ENCODE data around the gene COL20A1. TPM values are rescaled to one million over a fixed set of nuclear protein-coding genes. Genes with fewer than 3 reads are reported as not detected.
A peak's percentile ranks its signal among the peaks of the same experiment; 100 is the strongest.

COL20A1 gene
- total and polyA plus RNA-seq, 2 donors, result 1.2 TPM; not detected in 1

DNA sequence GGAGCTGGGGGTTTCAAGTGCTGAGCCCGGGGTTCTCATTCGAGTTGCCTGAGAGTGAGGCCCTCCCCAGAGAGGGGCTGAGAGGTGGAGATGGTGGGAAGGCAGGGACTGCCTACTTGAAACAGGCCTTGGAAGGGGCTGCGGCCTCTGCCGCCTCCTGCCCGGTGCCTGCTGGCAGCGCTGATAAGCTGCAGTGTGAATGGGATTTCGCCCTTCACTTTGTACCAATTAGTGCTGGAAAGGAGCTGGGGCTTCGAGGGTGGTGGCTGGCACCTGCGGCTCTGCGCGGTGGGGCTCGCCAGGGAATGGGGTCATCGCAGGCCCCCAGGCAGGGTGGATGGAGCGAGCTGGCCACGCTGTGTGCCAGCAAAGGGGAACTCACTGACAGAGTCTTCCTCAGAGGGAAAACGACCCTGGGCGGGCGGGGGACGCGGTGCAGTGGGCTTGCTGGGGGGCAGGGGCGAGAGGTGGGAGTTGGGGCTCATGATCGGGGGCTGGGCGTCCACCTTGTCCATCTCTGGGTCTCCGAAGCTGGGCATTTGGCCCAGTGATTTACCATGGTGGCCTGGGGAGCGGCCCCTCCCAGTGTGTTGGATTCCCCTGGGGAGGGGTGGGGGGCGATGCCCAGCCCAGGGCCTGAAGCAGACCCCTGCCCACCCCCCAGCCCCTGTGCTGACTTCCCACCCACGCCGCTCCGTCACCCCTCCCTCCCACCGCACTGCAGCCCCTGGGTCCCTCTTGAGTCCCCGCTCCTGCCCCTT is 22.9 kb downstream of the COL20A1 start:
- WGBS, result 84% methylated on average over 31 of the region's 31 CpGs
- H3K27ac ChIP-seq (ENCODE audit: low read depth), result no peak overlapping the region
- no peak overlapping the region for H3K4me3 ChIP-seq (ENCODE audit: low read depth, low read length)
- no peak for DNase-seq (ENCODE audit: extremely low spot score)
- H3K4me1 ChIP-seq (ENCODE audit: insufficient read depth), result no peaks in the 10 kb centered on the region
- H3K36me3 ChIP-seq (ENCODE audit: insufficient read depth), result no peaks in the 10 kb centered on the region

DNA sequence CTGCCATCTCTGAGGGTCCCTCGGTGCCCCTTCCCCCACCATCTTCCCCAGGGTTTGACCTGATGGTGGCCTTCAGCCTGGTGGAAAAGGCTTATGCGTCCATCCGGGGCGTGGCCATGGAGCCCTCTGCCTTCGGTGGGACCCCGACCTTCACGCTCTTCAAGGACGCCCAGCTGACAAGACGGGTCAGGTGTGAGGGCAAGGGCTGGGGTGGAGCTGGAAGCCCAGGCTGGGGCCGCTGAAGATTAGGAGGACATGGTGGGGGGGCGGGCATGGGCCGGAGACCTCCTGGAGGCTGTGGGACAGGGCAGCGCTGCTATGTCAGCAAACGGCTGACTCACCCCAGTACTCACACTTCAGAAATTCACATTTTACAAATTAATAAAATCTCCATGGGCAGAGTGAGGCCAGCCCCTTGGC is 23.5 kb downstream of the COL20A1 start:
- no peak for DNase-seq (ENCODE audit: extremely low spot score)
- Histone ChIP-seq H3K36me3 (ENCODE audit: insufficient read depth) (no peaks in the 10 kb centered on the region), H3K4me3 (ENCODE audit: low read depth, low read length) (no peak overlapping the region), H3K4me1 (ENCODE audit: insufficient read depth) (no peaks in the 10 kb centered on the region), H3K27ac (ENCODE audit: low read depth) (no peak overlapping the region)
- WGBS, result 84% methylated on average over 14 of the region's 14 CpGs

DNA sequence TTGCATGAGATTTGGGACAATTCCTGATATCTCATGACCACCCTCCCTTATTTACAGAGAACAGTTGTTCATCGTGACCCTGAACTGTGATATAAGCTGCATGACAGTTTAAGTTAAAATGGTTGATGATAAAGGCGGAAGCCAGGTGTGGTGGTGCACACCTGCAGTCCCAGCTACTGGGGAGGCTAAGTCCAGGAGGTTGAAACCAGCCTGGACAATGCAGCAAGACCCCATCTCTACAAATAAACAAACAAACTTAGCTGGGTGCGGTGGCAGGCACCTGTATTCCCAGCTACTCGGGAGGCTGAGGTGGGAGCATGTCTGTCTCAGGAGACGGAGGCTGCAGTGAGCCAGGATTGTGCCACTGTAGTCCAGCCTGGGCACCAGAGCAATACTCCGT is 24.1 kb downstream of the COL20A1 start:
- Histone ChIP-seq H3K27ac (ENCODE audit: low read depth) (no peak overlapping the region), H3K4me3 (ENCODE audit: low read depth, low read length) (no peak overlapping the region), H3K36me3 (ENCODE audit: insufficient read depth) (no peaks in the 10 kb centered on the region), H3K4me1 (ENCODE audit: insufficient read depth) (no peaks in the 10 kb centered on the region)
- DNase-seq (ENCODE audit: extremely low spot score), result no peak
- WGBS, result 90% methylated on average over 6 of the region's 6 CpGs

DNA sequence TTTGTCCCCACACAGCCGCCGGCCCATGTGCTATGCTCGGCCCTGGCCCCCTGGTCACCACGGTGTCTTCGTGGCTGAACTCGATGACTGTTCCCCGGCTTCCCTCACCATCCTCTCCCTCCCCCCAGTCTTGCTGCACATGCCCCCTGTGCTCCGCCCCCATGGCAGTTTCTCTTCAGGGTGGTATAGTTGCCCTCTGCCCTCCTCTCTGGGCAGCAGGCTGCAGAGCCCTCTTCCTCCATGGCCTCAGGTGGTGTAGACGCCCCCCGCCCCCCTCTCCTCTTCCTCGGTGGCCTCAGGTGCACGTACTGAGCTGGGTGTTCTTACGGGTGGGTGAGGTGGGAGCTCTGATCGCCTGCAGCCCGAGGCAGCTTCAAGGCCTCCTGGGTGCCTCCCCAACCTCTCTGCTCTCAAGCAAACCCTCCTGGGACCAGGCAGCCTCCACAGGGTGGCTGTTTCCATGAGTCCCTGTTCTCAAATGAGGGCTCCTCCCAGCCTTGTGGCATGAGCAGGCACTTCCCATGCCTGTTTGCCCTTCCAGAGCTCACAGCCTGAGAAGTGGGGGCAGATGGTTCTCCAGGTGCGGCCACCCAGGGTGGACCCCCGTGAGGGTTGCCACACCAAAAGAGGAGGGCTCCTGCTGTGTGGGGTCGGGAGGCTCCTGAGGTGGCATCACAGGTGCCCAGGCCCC is 24.8 kb downstream of the COL20A1 start:
- Histone ChIP-seq H3K27ac (ENCODE audit: low read depth) (no peak overlapping the region), H3K4me3 (ENCODE audit: low read depth, low read length) (no peak overlapping the region), H3K36me3 (ENCODE audit: insufficient read depth) (no peaks in the 10 kb centered on the region), H3K4me1 (ENCODE audit: insufficient read depth) (no peaks in the 10 kb centered on the region)
- WGBS, result 85% methylated on average over 18 of the region's 18 CpGs
- DNase-seq (ENCODE audit: extremely low spot score), result no peak

DNA sequence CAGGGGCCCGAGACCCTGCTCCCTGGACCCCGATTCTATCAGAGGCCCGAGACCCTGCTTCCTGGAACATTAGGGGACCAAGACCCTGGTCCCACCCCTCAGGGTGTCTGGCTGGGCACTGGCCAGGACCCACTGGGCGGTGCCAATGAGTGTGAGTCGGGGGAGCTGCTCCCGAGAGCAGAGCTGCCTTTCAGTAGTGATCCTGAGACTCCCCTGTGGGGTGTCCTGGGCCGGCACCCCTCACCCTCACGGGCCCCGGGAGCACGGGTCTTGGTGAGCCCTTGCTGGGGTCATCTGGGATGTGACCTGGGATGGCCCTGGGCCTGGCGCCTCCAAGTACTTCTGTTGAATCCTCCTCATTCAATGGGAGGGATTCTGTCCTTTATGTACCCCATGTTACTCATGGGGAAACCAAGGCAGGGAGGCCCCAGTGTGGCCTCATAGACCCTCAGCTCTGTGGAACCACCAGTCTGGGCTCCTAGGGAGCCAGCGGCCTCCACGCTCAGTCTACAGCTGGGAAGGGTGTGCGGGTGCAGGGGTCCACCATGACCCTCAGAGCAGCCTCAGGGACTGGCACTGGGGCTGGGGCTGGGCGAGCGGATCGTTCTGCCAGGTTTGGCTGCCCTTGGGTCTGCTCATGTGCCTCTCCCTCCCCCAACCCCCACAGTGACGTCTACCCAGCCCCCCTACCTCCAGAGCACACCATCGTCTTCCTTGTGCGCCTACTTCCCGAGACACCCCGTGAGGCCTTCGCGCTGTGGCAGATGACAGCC is 25.6 kb downstream of the COL20A1 start:
- Histone ChIP-seq H3K4me3 (ENCODE audit: low read depth, low read length) (no peak overlapping the region), H3K4me1 (ENCODE audit: insufficient read depth) (no peaks in the 10 kb centered on the region), H3K36me3 (ENCODE audit: insufficient read depth) (no peaks in the 10 kb centered on the region), H3K27ac (ENCODE audit: low read depth) (no peak overlapping the region)
- DNase-seq (ENCODE audit: extremely low spot score), result no peak
- 90% methylated on average over 24 of the region's 24 CpGs for WGBS

DNA sequence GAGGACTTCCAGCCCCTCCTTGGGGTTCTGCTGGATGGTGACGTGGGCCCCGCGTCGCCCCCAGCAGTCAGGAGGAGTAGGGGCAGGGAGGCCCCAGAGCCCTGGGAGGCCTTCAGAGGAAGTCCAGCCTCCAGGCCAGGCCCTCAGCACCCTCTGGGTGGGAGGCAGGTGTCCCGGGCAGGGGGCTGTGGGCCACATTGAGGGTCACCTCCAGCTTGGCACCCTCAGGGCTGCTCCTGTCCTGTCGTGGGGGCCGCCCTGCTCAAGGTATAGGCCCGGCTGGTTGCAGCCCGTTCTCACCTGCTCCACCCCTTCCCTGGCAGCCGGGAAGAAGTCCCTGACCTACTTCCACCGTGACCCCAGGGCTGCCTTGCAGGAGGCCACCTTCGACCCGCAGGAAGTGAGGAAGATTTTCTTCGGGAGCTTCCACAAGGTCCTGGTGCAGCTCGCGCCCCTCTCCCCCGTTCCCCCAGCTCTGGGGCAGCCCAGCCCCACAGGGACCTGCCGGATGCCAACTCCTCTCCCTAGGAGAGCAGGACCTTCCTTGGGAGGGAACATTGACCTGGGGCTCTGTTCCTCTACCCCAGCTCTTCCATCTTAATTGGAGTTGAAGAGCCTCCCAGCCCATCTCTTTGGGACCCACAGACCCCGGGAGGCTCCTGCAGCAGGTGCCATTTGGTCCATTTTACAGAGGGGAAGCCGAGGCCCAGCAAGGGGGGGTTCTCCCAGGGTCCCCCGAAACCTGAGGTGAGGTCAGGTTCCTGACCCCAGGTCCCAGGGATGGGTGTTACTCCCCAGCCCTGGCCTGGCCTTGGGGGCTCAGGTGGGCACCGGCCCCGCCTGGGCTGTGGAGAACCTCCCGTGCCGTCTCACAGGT is 26.4 kb downstream of the COL20A1 start:
- 83% methylated on average over 25 of the region's 25 CpGs for WGBS
- no peak for DNase-seq (ENCODE audit: extremely low spot score)
- H3K4me3 ChIP-seq (ENCODE audit: low read depth, low read length), result no peak overlapping the region
- H3K27ac ChIP-seq (ENCODE audit: low read depth), result no peak overlapping the region
- no peaks in the 10 kb centered on the region for H3K4me1 ChIP-seq (ENCODE audit: insufficient read depth)
- no peaks in the 10 kb centered on the region for H3K36me3 ChIP-seq (ENCODE audit: insufficient read depth)

DNA sequence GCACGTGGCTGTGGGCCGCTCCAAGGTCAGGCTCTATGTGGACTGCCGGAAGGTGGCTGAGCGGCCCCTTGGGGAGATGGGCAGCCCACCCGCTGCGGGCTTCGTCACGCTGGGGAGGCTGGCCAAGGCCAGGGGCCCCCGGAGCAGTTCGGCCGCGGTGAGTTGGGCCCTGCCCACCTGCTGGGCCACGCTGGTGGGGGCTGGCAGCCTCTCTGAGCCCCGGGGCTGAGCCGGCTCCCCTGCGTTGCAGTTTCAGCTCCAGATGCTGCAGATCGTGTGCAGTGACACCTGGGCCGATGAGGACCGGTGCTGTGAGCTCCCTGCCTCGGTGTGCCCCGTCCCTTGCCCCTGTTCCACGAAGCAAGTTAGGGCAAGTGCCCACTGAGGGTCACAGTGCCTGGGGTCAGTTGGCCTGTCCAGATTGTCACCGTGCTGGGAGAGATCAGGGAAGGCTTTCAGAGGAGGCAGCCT is 27.1 kb downstream of the COL20A1 start:
- WGBS, result 83% methylated on average over 23 of the region's 23 CpGs
- no peak for DNase-seq (ENCODE audit: extremely low spot score)
- Histone ChIP-seq H3K27ac (ENCODE audit: low read depth) (no peak overlapping the region), H3K4me3 (ENCODE audit: low read depth, low read length) (no peak overlapping the region), H3K4me1 (ENCODE audit: insufficient read depth) (no peaks in the 10 kb centered on the region), H3K36me3 (ENCODE audit: insufficient read depth) (no peaks in the 10 kb centered on the region)

DNA sequence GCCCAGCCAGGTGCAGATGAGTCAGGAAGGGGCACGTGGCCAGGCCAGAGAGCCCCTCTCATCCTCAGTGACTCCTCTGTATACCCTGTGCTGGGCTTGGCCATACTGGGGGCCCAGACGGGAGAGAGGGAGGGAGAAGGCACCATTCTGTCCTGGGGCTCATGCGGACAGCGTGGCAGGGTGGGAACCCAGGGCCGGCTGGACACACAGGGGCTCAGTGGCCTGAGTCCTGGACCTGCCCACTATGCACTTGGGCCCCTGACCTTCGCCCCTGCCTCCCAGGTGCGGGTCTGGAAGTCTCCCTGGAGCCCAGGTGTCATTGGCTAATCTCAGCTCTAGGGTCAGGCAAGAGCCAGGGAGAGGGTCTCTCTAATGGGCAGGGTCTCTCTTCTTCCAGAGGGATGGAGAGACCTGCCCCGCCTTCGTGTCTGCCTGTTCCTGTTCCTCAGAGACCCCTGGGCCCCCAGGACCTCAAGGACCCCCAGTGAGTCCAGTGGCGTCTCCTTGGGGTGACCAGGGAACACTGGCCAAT is 27.7 kb downstream of the COL20A1 start:
- no peak for DNase-seq (ENCODE audit: extremely low spot score)
- Histone ChIP-seq H3K36me3 (ENCODE audit: insufficient read depth) (no peaks in the 10 kb centered on the region), H3K27ac (ENCODE audit: low read depth) (no peak overlapping the region), H3K4me3 (ENCODE audit: low read depth, low read length) (no peak overlapping the region), H3K4me1 (ENCODE audit: insufficient read depth) (no peaks in the 10 kb centered on the region)
- 72% methylated on average over 10 of the region's 10 CpGs for WGBS

DNA sequence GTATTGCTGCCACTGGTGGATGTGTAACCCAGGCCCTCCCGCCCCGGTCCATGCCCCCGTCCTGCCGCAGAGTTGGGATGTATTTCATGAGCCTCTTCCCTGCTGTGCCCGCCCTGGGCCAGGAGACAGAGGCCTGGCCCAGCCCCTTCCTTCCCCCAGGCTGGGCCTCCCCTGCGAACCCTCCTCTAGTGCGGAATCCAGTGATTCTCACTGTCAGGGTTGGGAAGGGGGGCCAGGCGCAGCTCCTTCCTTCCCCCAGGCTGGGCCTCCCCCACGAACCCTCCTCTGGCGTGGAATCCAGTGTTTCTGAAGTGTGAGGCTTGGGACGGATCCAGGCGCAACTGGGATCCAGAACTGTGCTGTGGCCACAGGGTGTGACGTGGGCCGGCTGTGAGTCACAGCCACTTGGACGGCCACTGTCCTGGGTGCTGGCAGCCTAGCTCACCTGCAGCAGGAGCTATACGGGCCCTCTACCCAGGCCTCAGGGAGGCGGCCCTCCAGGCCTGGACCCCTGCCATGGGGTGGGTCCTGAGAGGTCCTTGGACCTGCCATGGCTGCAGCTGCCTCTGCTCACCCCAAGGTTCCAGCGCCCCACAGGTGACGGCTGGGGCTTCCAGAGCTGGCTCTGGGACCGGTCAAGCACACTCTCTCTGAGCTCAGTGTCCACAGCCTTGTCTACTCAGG is 28.3 kb downstream of the COL20A1 start:
- 37% methylated on average over 20 of the region's 20 CpGs for WGBS
- DNase-seq (ENCODE audit: extremely low spot score), result peak; percentile 45
- no peaks in the 10 kb centered on the region for H3K4me1 ChIP-seq (ENCODE audit: insufficient read depth)
- H3K4me3 ChIP-seq (ENCODE audit: low read depth, low read length), result no peak overlapping the region
- no peak overlapping the region for H3K27ac ChIP-seq (ENCODE audit: low read depth)
- H3K36me3 ChIP-seq (ENCODE audit: insufficient read depth), result no peaks in the 10 kb centered on the region

DNA sequence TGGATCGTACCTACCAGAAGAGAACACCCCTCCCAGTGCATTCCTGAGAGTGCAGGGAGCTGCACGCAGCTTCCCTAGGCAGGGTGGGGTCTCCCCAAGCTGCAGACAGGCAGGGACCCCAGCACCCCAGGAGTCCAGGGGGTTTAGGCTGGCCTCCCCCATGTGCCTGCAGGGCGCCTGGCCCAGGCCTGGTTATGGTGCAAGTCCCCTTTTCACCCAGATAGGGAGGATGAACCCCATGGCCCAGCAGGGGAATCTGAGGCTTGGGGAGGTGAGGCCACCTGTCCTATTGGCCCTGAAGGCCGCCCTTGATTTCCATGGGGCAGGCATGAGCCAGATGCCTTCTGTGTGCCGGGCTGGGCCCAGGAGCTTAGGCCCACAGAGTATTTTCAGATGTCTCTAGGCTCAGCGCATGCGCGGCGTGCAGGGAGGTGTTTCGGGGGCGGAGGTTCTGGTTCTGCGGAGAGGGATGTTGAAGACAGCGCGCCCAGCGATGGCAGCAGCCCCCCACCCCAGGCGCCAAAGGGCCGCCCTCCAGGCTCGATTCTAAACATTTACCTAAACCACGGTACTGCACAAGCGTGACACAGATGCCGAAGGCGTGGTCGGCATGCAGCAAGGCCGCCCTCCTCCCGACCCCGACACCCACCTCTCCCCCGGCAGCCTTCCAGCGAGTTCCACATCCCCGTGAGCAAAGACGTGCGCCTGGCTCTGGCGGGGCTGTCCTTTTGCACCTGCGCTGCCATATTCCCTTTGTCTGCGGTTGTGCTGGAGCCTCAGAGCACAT is 29.4 kb downstream of the COL20A1 start:
- DNase-seq (ENCODE audit: extremely low spot score), result no peak
- Histone ChIP-seq H3K4me3 (ENCODE audit: low read depth, low read length) (no peak overlapping the region), H3K4me1 (ENCODE audit: insufficient read depth) (no peaks in the 10 kb centered on the region), H3K36me3 (ENCODE audit: insufficient read depth) (no peaks in the 10 kb centered on the region), H3K27ac (ENCODE audit: low read depth) (no peak overlapping the region)
- 77% methylated on average over 34 of the region's 34 CpGs for WGBS

DNA sequence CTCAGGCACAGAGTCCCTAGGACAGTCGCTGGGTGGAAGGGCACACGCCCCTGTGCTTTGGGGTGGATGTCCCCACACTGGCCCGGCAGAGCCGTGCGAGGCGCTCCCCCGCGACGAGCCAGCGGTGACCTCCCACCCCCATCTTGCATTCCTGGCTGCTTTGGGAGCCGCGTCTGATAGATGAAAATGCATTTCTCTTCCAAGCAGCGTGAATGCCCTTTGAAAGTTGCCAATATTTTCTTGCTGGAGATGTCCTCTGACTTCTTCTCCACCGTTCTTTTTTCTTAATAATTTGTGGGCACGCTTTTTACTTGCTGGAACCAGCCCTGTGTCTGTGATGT is 29.9 kb downstream of the COL20A1 start:
- H3K36me3 ChIP-seq (ENCODE audit: insufficient read depth), result no peaks in the 10 kb centered on the region
- H3K27ac ChIP-seq (ENCODE audit: low read depth), result no peak overlapping the region
- WGBS, result 40% methylated on average over 15 of the region's 15 CpGs
- DNase-seq (ENCODE audit: extremely low spot score), result no peak
- H3K4me1 ChIP-seq (ENCODE audit: insufficient read depth), result no peaks in the 10 kb centered on the region
- no peak overlapping the region for H3K4me3 ChIP-seq (ENCODE audit: low read depth, low read length)

DNA sequence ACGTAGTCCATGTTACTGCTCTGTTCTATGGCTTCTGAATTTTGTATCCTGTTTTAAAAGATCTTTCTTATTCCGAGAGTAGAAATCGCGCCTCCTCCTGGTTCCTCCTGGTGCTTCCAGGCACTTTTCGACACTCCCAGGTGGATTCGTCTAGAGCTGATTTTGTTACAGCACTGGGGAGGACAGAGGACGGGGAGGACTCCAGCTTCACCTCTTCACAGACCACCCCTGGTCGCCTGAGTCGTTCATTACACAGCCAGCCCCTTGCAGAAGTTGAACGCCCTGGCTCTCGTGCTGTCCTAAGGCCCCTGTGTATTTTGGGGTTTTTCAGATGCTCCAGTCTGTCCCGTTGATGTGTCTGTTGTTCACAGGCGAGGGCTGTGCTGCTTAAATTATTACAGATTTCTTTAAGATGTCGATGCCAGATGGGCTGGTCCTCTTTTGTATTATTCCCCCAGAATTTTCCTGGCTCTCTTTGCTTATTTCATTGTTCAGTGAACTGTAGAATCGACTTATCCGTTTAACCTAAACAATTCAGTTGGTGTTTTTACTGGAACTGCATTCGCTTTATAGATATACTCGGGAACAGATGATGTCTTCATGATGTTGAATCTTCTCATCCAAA is 30.5 kb downstream of the COL20A1 start:
- no peak for DNase-seq (ENCODE audit: extremely low spot score)
- 51% methylated on average over 18 of the region's 18 CpGs for WGBS
- Histone ChIP-seq H3K36me3 (ENCODE audit: insufficient read depth) (no peaks in the 10 kb centered on the region), H3K27ac (ENCODE audit: low read depth) (no peak overlapping the region), H3K4me3 (ENCODE audit: low read depth, low read length) (no peak overlapping the region), H3K4me1 (ENCODE audit: insufficient read depth) (no peaks in the 10 kb centered on the region)
